Keratinocyte (primary cell): ENCODE data around the gene GNPTG. TPM values are rescaled to one million over a fixed set of nuclear protein-coding genes. Genes with fewer than 3 reads are reported as not detected.
A peak's percentile ranks its signal among the peaks of the same experiment; 100 is the strongest.

Experiments used
- DNase-seq: peaks from one replicate; pipeline ENCODE4 v3.0.0-alpha.2; 2011; ENCODE audit warnings: low read depth, missing footprints, low spot score
- FAIRE-seq: peaks from 2 replicates; lab custom pipeline; 2011; peaks lifted over from hg19 to GRCh38; lab: Jason Lieb, UNC
- H2AFZ ChIP-seq: 2 replicates; pipeline ENCODE4 v1.6.0; 2012; ENCODE audit warnings: low read length, control low read depth, inconsistent platforms; ENCODE audit not compliant: control insufficient read depth
- H3K27ac ChIP-seq: 2 replicates; pipeline ENCODE4 v1.5.1; 2011; ENCODE audit warnings: low read length; ENCODE audit not compliant: control insufficient read depth, insufficient read depth
- H3K27me3 ChIP-seq: 3 replicates; pipeline ENCODE4 v1.6.0; 2011; ENCODE audit warnings: low read length; ENCODE audit not compliant: control insufficient read depth, insufficient read depth; ENCODE audit errors: extremely low read depth
- H3K36me3 ChIP-seq, 2 experiments: 2 replicates in 1 of 2; 3 replicates in 1 of 2; pipeline ENCODE4 v1.5.1; 2011; ENCODE audit warnings: low read length in 2 of 2, mild to moderate bottlenecking in 1 of 2; ENCODE audit not compliant: control insufficient read depth in 2 of 2, insufficient read depth in 2 of 2; ENCODE audit errors: extremely low read depth in 1 of 2
- H3K4me1 ChIP-seq: 3 replicates; pipeline ENCODE4 v1.5.1; 2011; ENCODE audit warnings: low read length; ENCODE audit not compliant: control insufficient read depth, insufficient read depth; ENCODE audit errors: extremely low read depth
- H3K4me2 ChIP-seq: 3 replicates; pipeline ENCODE4 v1.6.0; 2011; ENCODE audit warnings: low read depth, low read length; ENCODE audit not compliant: control insufficient read depth, insufficient read depth; ENCODE audit errors: extremely low read depth
- H3K4me3 ChIP-seq, 3 experiments: fragments of 200-600 bp in 1 of 3; sonication (generic) in 1 of 3; 2 replicates in 2 of 3; 3 replicates in 1 of 3; pipeline ENCODE4 v1.5.1; 2011 to 2016; ENCODE audit warnings: low read length in 3 of 3, mild to moderate bottlenecking in 3 of 3, control low read depth in 2 of 3, inconsistent platforms in 1 of 3, low read depth in 1 of 3, mixed read lengths in 1 of 3, mixed run types in 1 of 3, moderate library complexity in 1 of 3; ENCODE audit not compliant: control insufficient read depth in 2 of 3, insufficient read depth in 2 of 3; ENCODE audit errors: extremely low read depth in 1 of 3
- H3K79me2 ChIP-seq: 2 replicates; pipeline ENCODE4 v1.6.0; 2012; ENCODE audit warnings: low read length; ENCODE audit not compliant: control insufficient read depth, insufficient read depth
- H3K9ac ChIP-seq: 3 replicates; pipeline ENCODE4 v1.6.0; 2011; ENCODE audit warnings: low read length; ENCODE audit not compliant: control insufficient read depth, insufficient read depth; ENCODE audit errors: extremely low read depth
- H3K9me1 ChIP-seq: 3 replicates; pipeline ENCODE4 v1.6.0; 2011; ENCODE audit warnings: low read length; ENCODE audit not compliant: control insufficient read depth, insufficient read depth; ENCODE audit errors: extremely low read depth
- H3K9me3 ChIP-seq: 2 replicates; pipeline ENCODE4 v1.5.1; 2012; ENCODE audit warnings: low read depth, low read length; ENCODE audit not compliant: control insufficient read depth
- H4K20me1 ChIP-seq: 3 replicates; pipeline ENCODE4 v1.6.0; 2011; ENCODE audit warnings: low read length; ENCODE audit not compliant: control insufficient read depth, insufficient read depth; ENCODE audit errors: extremely low read depth
- EZH2 ChIP-seq: IDR thresholded peaks from one replicate; pipeline ENCODE4 v1.6.1; 2012; ENCODE audit warnings: inconsistent platforms, mild to moderate bottlenecking, low read length, moderate library complexity
- dilution Hi-C: fragments of 300-500 bp; cut with MboI; formaldehyde crosslinking; loops from one replicate; pipeline ENCODE4 v1.7.0; 2020; ENCODE audit warnings: low sequenced_read_pairs; ENCODE audit not compliant: extremely low pct_ligation_motif_present
- polyA plus RNA-seq, 5 experiments: library from polyadenylated mRNA; depleted of rRNA in 3 of 5; stranded (reverse) in 3 of 5; stranded (forward) in 1 of 5; unstranded in 1 of 5; fragments of >200 nt; gene quantifications; 1 replicate in 1 of 5; 2 replicates in 3 of 5; 3 replicates in 1 of 5; pipeline versions ENCODE4 v1.2.1 to v1.2.3, GENCODE V29; 2011 to 2012; ENCODE audit warnings: missing spikeins in 2 of 5, low read depth in 1 of 5, low replicate concordance in 1 of 5
- TF ChIP-seq, protein P1 (sequence below), 3 experiments: IDR thresholded peaks in 1 of 3; conservative IDR thresholded peaks in 1 of 3; optimal IDR thresholded peaks in 1 of 3; 2 replicates in 2 of 3; 3 replicates in 1 of 3; pipeline versions ENCODE3 to v1.5.1; 2011; ENCODE audit warnings: low read length in 3 of 3, mild to moderate bottlenecking in 3 of 3, moderate library complexity in 2 of 3, control low read depth in 1 of 3, inconsistent platforms in 1 of 3; ENCODE audit not compliant: insufficient read depth in 2 of 3; ENCODE audit errors: extremely low read depth in 1 of 3

Gene GNPTG
- polyA plus RNA-seq, 1 donor (not counting 4 experiments of a cell fraction or from before 2014, with no cell fraction given) = 30.9 TPM

DNA sequence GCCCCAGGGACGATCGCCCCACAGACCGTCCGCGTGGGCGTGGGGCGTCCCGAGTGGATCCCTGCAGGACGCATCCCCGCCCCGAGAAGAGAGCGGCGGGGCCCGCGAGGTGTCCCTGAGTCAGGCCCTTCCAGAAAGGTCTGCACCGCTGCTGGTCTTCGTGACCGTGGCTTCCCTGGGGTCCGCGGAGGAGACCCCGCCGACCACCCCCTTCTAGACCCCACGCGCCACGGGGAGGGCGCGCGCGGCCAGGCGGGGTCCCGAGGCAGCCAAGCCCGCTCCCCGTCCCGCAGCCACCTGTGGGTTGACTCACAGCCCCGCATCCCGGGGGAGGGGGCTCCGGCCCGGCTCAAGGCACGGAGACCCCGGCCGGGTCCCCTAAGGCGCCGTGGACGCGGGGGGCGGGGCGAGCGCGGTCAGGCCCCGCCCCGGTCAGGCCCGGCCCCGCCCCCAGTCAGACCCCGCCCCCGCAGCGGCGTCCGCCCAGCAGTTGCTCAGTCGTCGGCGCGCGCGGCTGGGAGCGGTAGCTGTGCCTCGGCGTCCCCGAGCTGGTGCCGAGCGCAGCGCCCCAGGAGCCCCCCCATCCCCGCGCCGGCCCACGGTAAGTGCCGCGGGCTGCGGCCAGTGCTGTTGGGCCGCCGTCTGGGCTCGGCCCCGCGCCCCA, 18.4 kb upstream of the GNPTG start, which contains the start of gene BAIAP3:
Gene BAIAP3 (plus strand): TSS at position 497 of the 664 bp plus-strand sequence. CDS start 4,905 bp downstream, outside the sequence.
- Histone ChIP-seq H3K79me2 (no peaks in the 10 kb centered on the region), H3K27ac (no peak within 1 kb of the TSS), H3K4me2 (peak within 1 kb of the TSS; percentile 27), H3K36me3 (no peaks in the 10 kb centered on the region), H3K9me3 (no peaks in the 10 kb centered on the region), H3K4me3 (no peak within 1 kb of the TSS), H3K27me3 (peaks cover 66% of the 10 kb centered on the region), H2AFZ (no peak within 1 kb of the TSS), H3K9me1 (no peaks in the 10 kb centered on the region), H3K4me1 (no peaks in the 10 kb centered on the region), H3K9ac (no peak within 1 kb of the TSS), H4K20me1 (peaks cover 5% of the 10 kb centered on the region)
- peak; percentile 80 for TF ChIP-seq EZH2
- TF ChIP-seq, protein P1, sequence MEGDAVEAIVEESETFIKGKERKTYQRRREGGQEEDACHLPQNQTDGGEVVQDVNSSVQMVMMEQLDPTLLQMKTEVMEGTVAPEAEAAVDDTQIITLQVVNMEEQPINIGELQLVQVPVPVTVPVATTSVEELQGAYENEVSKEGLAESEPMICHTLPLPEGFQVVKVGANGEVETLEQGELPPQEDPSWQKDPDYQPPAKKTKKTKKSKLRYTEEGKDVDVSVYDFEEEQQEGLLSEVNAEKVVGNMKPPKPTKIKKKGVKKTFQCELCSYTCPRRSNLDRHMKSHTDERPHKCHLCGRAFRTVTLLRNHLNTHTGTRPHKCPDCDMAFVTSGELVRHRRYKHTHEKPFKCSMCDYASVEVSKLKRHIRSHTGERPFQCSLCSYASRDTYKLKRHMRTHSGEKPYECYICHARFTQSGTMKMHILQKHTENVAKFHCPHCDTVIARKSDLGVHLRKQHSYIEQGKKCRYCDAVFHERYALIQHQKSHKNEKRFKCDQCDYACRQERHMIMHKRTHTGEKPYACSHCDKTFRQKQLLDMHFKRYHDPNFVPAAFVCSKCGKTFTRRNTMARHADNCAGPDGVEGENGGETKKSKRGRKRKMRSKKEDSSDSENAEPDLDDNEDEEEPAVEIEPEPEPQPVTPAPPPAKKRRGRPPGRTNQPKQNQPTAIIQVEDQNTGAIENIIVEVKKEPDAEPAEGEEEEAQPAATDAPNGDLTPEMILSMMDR (optimal IDR thresholded peaks at IDR 0.05 in 1 of 3, IDR thresholded peaks at IDR 0.05 in 1 of 3, conservative IDR thresholded peaks at IDR 0.05 in 1 of 3; ENCODE audit: extremely low read depth in 1 of 3, insufficient read depth in 2 of 3, low read length in 3 of 3) = no peak
- dilution Hi-C loops = no loop called here
- no peak for FAIRE-seq
- DNase-seq = no peak

DNA sequence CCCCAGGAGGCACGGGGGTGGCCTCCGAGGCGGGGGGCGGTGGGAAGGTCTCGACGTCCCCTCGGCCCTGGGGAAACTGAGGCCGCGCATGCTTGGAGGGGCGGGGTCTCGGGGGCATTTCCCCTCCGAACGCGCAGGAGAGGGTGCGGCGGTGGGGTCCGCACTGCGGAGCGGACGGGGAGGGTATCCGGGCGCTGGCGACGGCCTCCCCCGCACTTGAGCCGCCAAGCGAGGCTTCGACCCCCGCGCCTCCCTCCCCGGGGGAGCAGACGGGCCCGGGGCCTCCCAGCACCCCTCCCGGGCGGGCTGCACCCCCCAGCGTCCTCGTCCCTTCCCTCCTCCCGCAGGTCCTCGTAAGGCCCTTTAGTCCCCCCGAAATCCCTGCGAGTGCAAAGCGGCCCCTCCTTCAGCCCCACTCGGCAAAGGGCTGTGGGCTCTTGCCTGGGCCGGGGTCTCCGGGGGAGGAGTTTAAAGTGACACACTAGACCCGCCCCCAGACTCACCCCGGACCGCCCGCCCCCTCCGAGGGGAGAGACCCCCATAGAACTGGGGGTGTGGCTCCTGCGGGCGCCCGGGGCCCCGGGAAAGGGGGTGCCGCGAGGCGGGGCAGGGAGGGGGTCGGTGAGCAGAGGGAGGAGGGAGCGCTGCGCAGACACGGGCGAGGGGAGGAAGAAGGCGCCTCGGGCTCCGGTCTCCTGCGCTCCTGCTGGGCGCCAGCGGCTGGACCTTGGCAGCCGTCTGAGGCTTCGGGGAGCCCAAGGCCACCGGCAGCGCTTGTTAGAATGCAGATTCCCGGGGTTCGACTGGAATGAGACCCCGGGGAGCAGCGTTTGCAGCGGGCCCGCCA, 17.7 kb upstream of the GNPTG start:
- Histone ChIP-seq H2AFZ (no peak overlapping the region), H3K79me2 (no peaks in the 10 kb centered on the region), H4K20me1 (peaks cover 5% of the 10 kb centered on the region), H3K9ac (no peak overlapping the region), H3K27me3 (peaks cover 71% of the 10 kb centered on the region), H3K4me2 (peak overlapping the region; percentile 27), H3K9me1 (no peaks in the 10 kb centered on the region), H3K9me3 (no peaks in the 10 kb centered on the region), H3K4me1 (no peaks in the 10 kb centered on the region), H3K4me3 (no peak overlapping the region), H3K36me3 (no peaks in the 10 kb centered on the region), H3K27ac (no peak overlapping the region)
- no peak for DNase-seq
- dilution Hi-C loops = no loop called here
- TF ChIP-seq, protein P1 (optimal IDR thresholded peaks at IDR 0.05 in 1 of 3, IDR thresholded peaks at IDR 0.05 in 1 of 3, conservative IDR thresholded peaks at IDR 0.05 in 1 of 3; ENCODE audit: extremely low read depth in 1 of 3, insufficient read depth in 2 of 3, low read length in 3 of 3) = no peak
- peak; percentile 46 for TF ChIP-seq EZH2
- no peak for FAIRE-seq
